Activated CD8-positive, alpha-beta memory T cell treated with anti-CD3 and anti-CD28 coated beads for 36 hours (primary cell): ENCODE measurements around the gene TNFRSF18. TPM values are rescaled to one million over a fixed set of nuclear protein-coding genes. Genes with fewer than 3 reads are reported as not detected.

Experiments used
- CTCF ChIA-PET: fragments of 350-600 bp; sonication (Branson Sonifier 250); formaldehyde crosslinking; loops from one replicate; lab custom pipeline; 2021; ENCODE audit warnings: antibody characterized with exemption; lab: Charles Lee
- POLR2A ChIA-PET: fragments of 350-600 bp; sonication (Branson Sonifier 250); formaldehyde crosslinking; loops from one replicate; lab custom pipeline; 2021; ENCODE audit warnings: antibody characterized with exemption; lab: Charles Lee
- total RNA-seq, 2 experiments: library from RNA; stranded (reverse); gene quantifications; one replicate each; pipeline ENCODE4 v1.2.3, GENCODE V29; 2021

Gene TNFRSF18
- total RNA-seq, 2 experiments from 2014 or later, result 79.2 to 80.8 TPM

- ChIA-PET CTCF (no interaction called here), POLR2A (no interaction called here)
These were observed 36.3 kb upstream of the TNFRSF18 start for GRCh38 chr1:1242461-1243265.

- ChIA-PET CTCF (interaction anchor here (0.6 kb wide), 1 partner anchor 351 kb away, joined by 5 read pairs; no protein-coding TSS in a partner anchor), POLR2A (no interaction called here)
These were observed 35.3 kb upstream of the TNFRSF18 start for GRCh38 chr1:1241588-1242219.

GRCh38 chr1:1240822-1241587 is 34.6 kb upstream of the TNFRSF18 start:
- POLR2A ChIA-PET, result no interaction called here
- CTCF ChIA-PET, result interaction anchor here (0.6 to 0.8 kb wide), 2 partner anchors 119 to 350 kb away, joined by 3 to 5 read pairs; no protein-coding TSS in a partner anchor

GRCh38 chr1:1240348-1240732 is 33.9 kb upstream of the TNFRSF18 start:
- ChIA-PET CTCF (interaction anchor here (0.8 kb wide), 1 partner anchor 118 kb away, joined by 3 read pairs; no protein-coding TSS in a partner anchor), POLR2A (no interaction called here)

GRCh38 chr1:1239614-1240347 is 33.4 kb upstream of the TNFRSF18 start:
- ChIA-PET CTCF (interaction anchor here (0.8 to 2.0 kb wide), 3 partner anchors 117 to 207 kb away, joined by 3 to 5 read pairs (median 3); no protein-coding TSS in a partner anchor), POLR2A (no interaction called here)

GRCh38 chr1:1239227-1239613 is 32.8 kb upstream of the TNFRSF18 start:
- ChIA-PET POLR2A (no interaction called here), CTCF (interaction anchor here (0.9 to 2.0 kb wide), 2 partner anchors 117 to 206 kb away, joined by 3 to 5 read pairs; no protein-coding TSS in a partner anchor)

- ChIA-PET POLR2A (interaction anchor here (0.7 kb wide), 1 partner anchor 30 kb away, joined by 5 read pairs; no protein-coding TSS in a partner anchor), CTCF (interaction anchor here (0.9 to 2.0 kb wide), 2 partner anchors 116 to 206 kb away, joined by 3 to 5 read pairs; no protein-coding TSS in a partner anchor)
These were observed 32.3 kb upstream of the TNFRSF18 start for GRCh38 chr1:1238702-1239178.

- CTCF ChIA-PET, result interaction anchor here (2.0 kb wide), 1 partner anchor 205 kb away, joined by 5 read pairs; no protein-coding TSS in a partner anchor
- POLR2A ChIA-PET, result interaction anchor here (0.7 kb wide), 1 partner anchor 30 kb away, joined by 5 read pairs; no protein-coding TSS in a partner anchor
These were observed 31.7 kb upstream of the TNFRSF18 start for GRCh38 chr1:1237874-1238701.

- CTCF ChIA-PET, result no interaction called here
- POLR2A ChIA-PET, result no interaction called here
These were observed 30.8 kb upstream of the TNFRSF18 start for GRCh38 chr1:1236945-1237873.

- ChIA-PET POLR2A (no interaction called here), CTCF (no interaction called here)
These were observed 29.9 kb upstream of the TNFRSF18 start for GRCh38 chr1:1236176-1236763.

GRCh38 chr1:1235016-1235744 is 28.8 kb upstream of the TNFRSF18 start:
- POLR2A ChIA-PET, result no interaction called here
- CTCF ChIA-PET, result no interaction called here

GRCh38 chr1:1234180-1234808 is 27.9 kb upstream of the TNFRSF18 start:
- ChIA-PET CTCF (interaction anchor here (0.6 kb wide), 1 partner anchor 115 kb away, joined by 4 read pairs; no protein-coding TSS in a partner anchor), POLR2A (no interaction called here)

GRCh38 chr1:1233567-1233892 is 27.1 kb upstream of the TNFRSF18 start:
- ChIA-PET POLR2A (no interaction called here), CTCF (no interaction called here)

GRCh38 chr1:1232796-1233566 is 26.6 kb upstream of the TNFRSF18 start:
- ChIA-PET POLR2A (no interaction called here), CTCF (no interaction called here)
